SK-N-SH (cell line): ENCODE measurements around the gene ICE1. TPM values are rescaled to one million over a fixed set of nuclear protein-coding genes. Genes with fewer than 3 reads are reported as not detected.

Experiments used
- CTCF ChIA-PET: fragments of 300-600, 350-600 bp; formaldehyde crosslinking; extraction: SDS; loops from one replicate; lab custom pipeline; 2021; lab: Yijun Ruan, JAX
- POLR2A ChIA-PET: fragments of 350-600 bp; sonication (Branson Sonifier 250); formaldehyde crosslinking; extraction: SDS; loops from one replicate; lab custom pipeline; 2020; ENCODE audit warnings: antibody characterized with exemption, inconsistent platforms; lab: Yijun Ruan, JAX
- DNase-seq: peaks from one replicate; pipeline ENCODE4 v3.0.0; 2012
- H2AFZ ChIP-seq: fragments of 200-600 bp; sonication (generic); 2 replicates; pipeline ENCODE4 v1.8.1; 2016; ENCODE audit warnings: antibody characterized with exemption, mild to moderate bottlenecking, low read depth
- H3F3A ChIP-seq: fragments of 200-600 bp; sonication (generic); replicated peaks from 2 replicates; pipeline ENCODE3; 2016; ENCODE audit warnings: antibody characterized with exemption, mild to moderate bottlenecking; ENCODE audit not compliant: insufficient read depth
- H3K27ac ChIP-seq, 2 experiments: fragments of 200-500 bp in 1 of 2; fragments of 200-600 bp in 1 of 2; sonication (Bioruptor generic) in 1 of 2; sonication (generic), shearing (Covaris generic) in 1 of 2; 2 replicates each; pipeline versions ENCODE4 v1.5.1 to v1.6.1; 2014 to 2016; ENCODE audit warnings: low read depth in 2 of 2, inconsistent platforms in 1 of 2, low read length in 1 of 2, mild to moderate bottlenecking in 1 of 2, mixed read lengths in 1 of 2
- H3K27me3 ChIP-seq: fragments of 200-600 bp; sonication (generic), shearing (Covaris generic); 2 replicates; pipeline ENCODE4 v1.6.1; 2016; ENCODE audit warnings: mixed run types; ENCODE audit not compliant: insufficient read depth
- H3K36me3 ChIP-seq, 2 experiments: fragments of 200-500 bp in 1 of 2; fragments of 200-600 bp in 1 of 2; sonication (Bioruptor generic) in 1 of 2; sonication (generic) in 1 of 2; replicated peaks in 1 of 2; 2 replicates each; pipeline versions ENCODE3 to v1.5.1; 2014 to 2016; ENCODE audit warnings: low read length in 1 of 2, mild to moderate bottlenecking in 1 of 2; ENCODE audit not compliant: insufficient read depth in 2 of 2, control insufficient read depth in 1 of 2
- H3K4me1 ChIP-seq, 2 experiments: fragments of 200-500 bp in 1 of 2; fragments of 200-600 bp in 1 of 2; sonication (Bioruptor generic) in 1 of 2; sonication (generic), shearing (Covaris generic) in 1 of 2; 2 replicates each; pipeline versions ENCODE4 v1.5.1 to v1.6.1; 2014 to 2016; ENCODE audit warnings: low read depth in 1 of 2, low read length in 1 of 2, mixed run types in 1 of 2; ENCODE audit not compliant: insufficient read depth in 2 of 2, control insufficient read depth in 1 of 2
- H3K4me2 ChIP-seq: fragments of 200-600 bp; sonication (generic), shearing (Covaris generic); 2 replicates; pipeline ENCODE4 v1.6.1; 2017; ENCODE audit warnings: mixed run types
- H3K4me3 ChIP-seq, 2 experiments: fragments of 200-500 bp in 1 of 2; fragments of 200-600 bp in 1 of 2; sonication (Bioruptor generic) in 1 of 2; sonication (generic), shearing (Covaris generic) in 1 of 2; 2 replicates each; pipeline versions ENCODE4 v1.5.1 to v1.8.1; 2014 to 2016; ENCODE audit warnings: low read depth in 2 of 2, inconsistent platforms in 1 of 2, low read length in 1 of 2, mild to moderate bottlenecking in 1 of 2, mixed read lengths in 1 of 2, moderate library complexity in 1 of 2
- H3K79me2 ChIP-seq: fragments of 200-600 bp; sonication (generic); 2 replicates; pipeline ENCODE4 v1.8.1; 2017; ENCODE audit warnings: mild to moderate bottlenecking; ENCODE audit not compliant: insufficient read depth
- H3K9ac ChIP-seq: fragments of 200-600 bp; sonication (generic); 2 replicates; pipeline ENCODE4 v1.6.1; 2017; ENCODE audit warnings: mixed run types
- H3K9me2 ChIP-seq: fragments of 200-600 bp; sonication (generic); 2 replicates; pipeline ENCODE4 v1.6.1; 2017; ENCODE audit warnings: mixed run types
- H3K9me3 ChIP-seq: fragments of 200-600 bp; sonication (generic); 2 replicates; pipeline ENCODE4 v1.6.1; 2017; ENCODE audit warnings: mixed run types, mild to moderate bottlenecking, moderate library complexity
- H4K20me1 ChIP-seq: fragments of 200-600 bp; sonication (generic); 2 replicates; pipeline ENCODE4 v1.6.1; 2017; ENCODE audit warnings: mild to moderate bottlenecking, mixed run types; ENCODE audit not compliant: insufficient read depth
- ELF1 ChIP-seq: IDR thresholded peaks from 2 replicates; pipeline ENCODE4 v1.4.0; 2012
- FOSL2 ChIP-seq: IDR thresholded peaks from 2 replicates; pipeline ENCODE4 v1.4.0; 2012; ENCODE audit warnings: low read depth, mild to moderate bottlenecking, moderate library complexity, borderline replicate concordance
- FOXJ3 ChIP-seq: sonication (generic); formaldehyde crosslinking; IDR thresholded peaks from 2 replicates; pipeline ENCODE4 v1.5.1; 2020; ENCODE audit warnings: mild to moderate bottlenecking, missing genetic modification reagents
- GABPA ChIP-seq: IDR thresholded peaks from 2 replicates; pipeline ENCODE4 v1.4.0; 2012; ENCODE audit warnings: low read depth, mild to moderate bottlenecking
- GATA2 ChIP-seq: sonication (generic); formaldehyde crosslinking; IDR thresholded peaks from 2 replicates; pipeline ENCODE4 v1.5.0; 2020; ENCODE audit warnings: mild to moderate bottlenecking, missing genetic modification reagents
- MXI1 ChIP-seq: IDR thresholded peaks from 2 replicates; pipeline ENCODE4 v1.6.1; 2012; ENCODE audit warnings: mild to moderate bottlenecking, low read depth, low read length, improper control_type of control experiment
- PBX3 ChIP-seq: IDR thresholded peaks from 2 replicates; pipeline ENCODE4; 2012
- RAD21 ChIP-seq: IDR thresholded peaks from 2 replicates; pipeline ENCODE4 v1.6.1; 2012; ENCODE audit warnings: mild to moderate bottlenecking, low read length
- RCOR1 ChIP-seq: fragments of 150-350 bp; IDR thresholded peaks from 2 replicates; pipeline ENCODE4 v1.6.1; 2017; ENCODE audit warnings: antibody characterized with exemption, low read length
- SMC3 ChIP-seq: IDR thresholded peaks from 2 replicates; pipeline ENCODE4 v1.6.1; 2012; ENCODE audit warnings: low read depth, low read length, improper control_type of control experiment
- TAF1 ChIP-seq: IDR thresholded peaks from 2 replicates; pipeline ENCODE4 v1.6.1; 2012; ENCODE audit warnings: low read depth, mild to moderate bottlenecking, low read length, moderate library complexity, borderline replicate concordance
- TEAD4 ChIP-seq: IDR thresholded peaks from 2 replicates; pipeline ENCODE4 v1.4.0; 2012; ENCODE audit warnings: mild to moderate bottlenecking, borderline replicate concordance; ENCODE audit not compliant: insufficient read depth
- YY1 ChIP-seq: IDR thresholded peaks from 2 replicates; pipeline ENCODE4 v1.4.0; 2012; ENCODE audit warnings: low read depth, mild to moderate bottlenecking
- ZBTB33 ChIP-seq: IDR thresholded peaks from 2 replicates; pipeline ENCODE4 v1.4.0; 2012; ENCODE audit warnings: low read depth, borderline replicate concordance
- WGBS: methylation state at CpG from one replicate; pipeline ENCODE4 v1.1.6; 2017; ENCODE audit warnings: low lambda C conversion rate; 5-methylcytosine and 5-hydroxymethylcytosine counted together
- polyA plus RNA-seq, 3 experiments: library from polyadenylated mRNA; depleted of rRNA; stranded (reverse); fragments of >200 nt; gene quantifications; 2 replicates each; pipeline ENCODE4 v1.2.3, GENCODE V29; 2012
- TF ChIP-seq, protein P1 (sequence below): fragments of 150-350 bp; IDR thresholded peaks from 2 replicates; pipeline ENCODE4 v1.6.1; 2016; ENCODE audit warnings: mild to moderate bottlenecking, low read depth, low read length

The ICE1 gene
- polyA plus RNA-seq, 1 of the 3 experiments (the other 2 are of a cell fraction) = 9.4 TPM

- Histone ChIP-seq H3K27me3 (no peaks in the 10 kb centered on the region), H2AFZ (no peak overlapping the region), H3K4me1 (peaks cover 0 to 20% of the 10 kb centered on the region in 2 experiments; a peak in 2 of 4 replicates), H4K20me1 (no peaks in the 10 kb centered on the region), H3K27ac (peak overlapping the region in 1 of 2 experiments; percentile 99; a peak in 2 of 4 replicates), H3K9me3 (no peaks in the 10 kb centered on the region), H3F3A (no peaks in the 10 kb centered on the region), H3K9ac (no peak overlapping the region), H3K9me2 (no peaks in the 10 kb centered on the region), H3K4me3 (no peak overlapping the region), H3K36me3 (no peaks in the 10 kb centered on the region), H3K79me2 (no peaks in the 10 kb centered on the region), H3K4me2 (no peak overlapping the region)
- CTCF ChIA-PET = no interaction called here
- 20% methylated on average over 2 of the region's 2 CpGs for WGBS
- TF ChIP-seq GABPA = no peak
- no peak for TF ChIP-seq YY1
- POLR2A ChIA-PET = no interaction called here
- no peak for DNase-seq
Measured at GRCh38 chr5:5521478-5521877, 99.0 kb downstream of the ICE1 start.

GRCh38 chr5:5522336-5522735, 99.9 kb downstream of the ICE1 start:
- CTCF ChIA-PET = no interaction called here
- Histone ChIP-seq H3K4me1 (peaks cover 0 to 20% of the 10 kb centered on the region in 2 experiments; a peak in 2 of 4 replicates), H3K9me2 (no peaks in the 10 kb centered on the region), H2AFZ (no peak overlapping the region), H3K9ac (no peak overlapping the region), H3K4me2 (no peak overlapping the region), H3K9me3 (no peaks in the 10 kb centered on the region), H4K20me1 (no peaks in the 10 kb centered on the region), H3K36me3 (no peaks in the 10 kb centered on the region), H3K27ac (peak overlapping the region in 1 of 2 experiments; percentile 99; a peak in 2 of 4 replicates), H3K27me3 (no peaks in the 10 kb centered on the region), H3F3A (no peaks in the 10 kb centered on the region), H3K79me2 (no peaks in the 10 kb centered on the region), H3K4me3 (no peak overlapping the region)
- WGBS = 10% methylated on average over 2 of the region's 2 CpGs
- POLR2A ChIA-PET = no interaction called here
- TF ChIP-seq FOXJ3 (CRISPR knock-in tag) (no peak), TEAD4 (no peak), RAD21 (no peak), FOSL2 (no peak), GABPA (no peak), TAF1 (no peak), SMC3 (no peak), ZBTB33 (no peak), MXI1 (no peak), RCOR1 (no peak), PBX3 (no peak), ELF1 (no peak), GATA2 (CRISPR knock-in tag) (no peak)
- TF ChIP-seq, protein P1, sequence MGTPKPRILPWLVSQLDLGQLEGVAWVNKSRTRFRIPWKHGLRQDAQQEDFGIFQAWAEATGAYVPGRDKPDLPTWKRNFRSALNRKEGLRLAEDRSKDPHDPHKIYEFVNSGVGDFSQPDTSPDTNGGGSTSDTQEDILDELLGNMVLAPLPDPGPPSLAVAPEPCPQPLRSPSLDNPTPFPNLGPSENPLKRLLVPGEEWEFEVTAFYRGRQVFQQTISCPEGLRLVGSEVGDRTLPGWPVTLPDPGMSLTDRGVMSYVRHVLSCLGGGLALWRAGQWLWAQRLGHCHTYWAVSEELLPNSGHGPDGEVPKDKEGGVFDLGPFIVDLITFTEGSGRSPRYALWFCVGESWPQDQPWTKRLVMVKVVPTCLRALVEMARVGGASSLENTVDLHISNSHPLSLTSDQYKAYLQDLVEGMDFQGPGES = no peak
- no peak for DNase-seq
